GM19025 (cell line): ENCODE results near the gene RPUSD3.

Source experiments
- ATAC-seq: cut with Tn5 transposase; IDR thresholded peaks from one replicate; pipeline ENCODE4 v1.9.1; 2021; ENCODE audit warnings: mild to moderate bottlenecking, low read depth, moderate library complexity; ENCODE audit not compliant: unreplicated experiment

RPUSD3 gene

GRCh38 chr3:9837701-9838582, 5.9 kb downstream of the RPUSD3 start:
- no peak for ATAC-seq

- ATAC-seq = no peak
Observed at GRCh38 chr3:9834520-9835380, 9.1 kb downstream of the RPUSD3 start.

- no peak for ATAC-seq
Observed at GRCh38 chr3:9833078-9833477, 10.7 kb downstream of the RPUSD3 start.

- no peak for ATAC-seq
Observed at GRCh38 chr3:9831253-9831652, 12.6 kb downstream of the RPUSD3 start.

- no peak for ATAC-seq
Observed at GRCh38 chr3:9828801-9829755, 14.7 kb downstream of the RPUSD3 start.

- ATAC-seq = no peak
Observed at GRCh38 chr3:9826815-9827573, 16.8 kb downstream of the RPUSD3 start.

GRCh38 chr3:9825451-9826040, 18.3 kb downstream of the RPUSD3 start:
- no peak for ATAC-seq

GRCh38 chr3:9820946-9821345, 22.9 kb downstream of the RPUSD3 start:
- no peak for ATAC-seq

GRCh38 chr3:9820543-9820942, 23.3 kb downstream of the RPUSD3 start:
- no peak for ATAC-seq

- no peak for ATAC-seq
Observed at GRCh38 chr3:9818666-9819335, 25.0 kb downstream of the RPUSD3 start.

- no peak for ATAC-seq
Observed at GRCh38 chr3:9817436-9817835, 26.4 kb downstream of the RPUSD3 start.

- no peak for ATAC-seq
Observed at GRCh38 chr3:9815986-9816385, 27.8 kb downstream of the RPUSD3 start.

- no peak for ATAC-seq
Observed at GRCh38 chr3:9812870-9813483, 30.8 kb downstream of the RPUSD3 start.

GRCh38 chr3:9810846-9811245, 33.0 kb downstream of the RPUSD3 start:
- no peak for ATAC-seq

GRCh38 chr3:9810433-9810770, 33.4 kb downstream of the RPUSD3 start:
- ATAC-seq = no peak

- ATAC-seq = peak; percentile 49
Observed at GRCh38 chr3:9809615-9810432, 34.0 kb downstream of the RPUSD3 start, which contains the start of gene TTLL3. Gene TTLL3 (plus strand): TSS chr3:9810262. CDS start chr3:9810662, 400 bp downstream.

- ATAC-seq = no peak
Observed at GRCh38 chr3:9809239-9809614, 34.6 kb downstream of the RPUSD3 start.
